ENCODE measurements around the gene CYB5B. TPM values are rescaled to one million over a fixed set of nuclear protein-coding genes. Genes with fewer than 3 reads are reported as not detected.

Gene CYB5B
- total RNA-seq, 2 experiments from 2014 or later: 160 to 172 TPM

- no peak for DNase-seq
These were observed 89.0 kb downstream of the CYB5B start for GRCh38 chr16:69513180-69513966.

GRCh38 chr16:69514356-69514755 is 89.9 kb downstream of the CYB5B start:
- Mint-ChIP-seq H3K4me1 (ENCODE audit: low read depth) (peaks cover 4% of the 10 kb centered on the region), H3K27me3 (ENCODE audit: low read depth) (no peaks in the 10 kb centered on the region), H3K27ac (no peak overlapping the region), H3K36me3 (ENCODE audit: low read depth) (no peaks in the 10 kb centered on the region), H3K4me3 (no peak overlapping the region), H3K9me3 (no peaks in the 10 kb centered on the region)
- no peak for DNase-seq
- CTCF ChIA-PET: no interaction called here
- intact Hi-C loops (cut with micrococcal nuclease): no loop called here

More at GRCh38 chr16:69513180-69513966, 89.0 kb downstream of the CYB5B start:
- Mint-ChIP-seq H3K27me3 (ENCODE audit: low read depth) (no peaks in the 10 kb centered on the region), H3K36me3 (ENCODE audit: low read depth) (no peaks in the 10 kb centered on the region), H3K4me1 (ENCODE audit: low read depth) (peaks cover 4% of the 10 kb centered on the region), H3K4me3 (no peak overlapping the region), H3K9me3 (no peaks in the 10 kb centered on the region), H3K27ac (no peak overlapping the region)
- CTCF ChIA-PET: interaction anchor here (1.1 kb wide), 1 partner anchor 117 kb away, joined by 5 read pairs; no protein-coding TSS in a partner anchor
- intact Hi-C loops (cut with micrococcal nuclease): no loop called here

Other genes starting within 250 kb of the CYB5B start
- gene SNTB2, start 237.5 kb upstream of the CYB5B start, total RNA-seq: 1 to 10 TPM; 7.3 to 7.8 TPM
- 10 to 100 TPM; 34.3 to 35.8 TPM for gene VPS4A, start 113.3 kb upstream of the CYB5B start, total RNA-seq
- 10 to 100 TPM; 12.3 to 13.9 TPM for gene PDF, start 94.0 kb upstream of the CYB5B start, total RNA-seq
- 10 to 100 TPM; 21.0 to 22.6 TPM for gene COG8, start 85.1 kb upstream of the CYB5B start, total RNA-seq
- 10 to 100 TPM; 35.3 to 36.8 TPM for gene NIP7, start 84.8 kb upstream of the CYB5B start, total RNA-seq
- gene TMED6, start 72.8 kb upstream of the CYB5B start, total RNA-seq: under 1 TPM; 0.86 to 0.88 TPM
- gene TERF2, start 38.6 kb upstream of the CYB5B start, total RNA-seq: 10 to 100 TPM; 38.6 to 40.1 TPM
- gene NFAT5, start 141.3 kb downstream of the CYB5B start, total RNA-seq: 10 to 100 TPM; 33.0 to 34.0 TPM

Measured in activated naive CD4-positive, alpha-beta T cell treated with anti-CD3 and anti-CD28 coated beads for 36 hours (primary cell).